ENCODE data around the gene ZFC3H1. TPM values are rescaled to one million over a fixed set of nuclear protein-coding genes. Genes with fewer than 3 reads are reported as not detected.

Gene ZFC3H1
- total and polyA plus RNA-seq, 9 of the 15 experiments (the other 6 are each of a cell fraction or from before 2014, with no cell fraction given), result 14.8 to 80.5 (median 22.1) TPM

GRCh38 chr12:71589478-71589881 is 74.2 kb downstream of the ZFC3H1 start:
- H3K27me3 ChIP-seq (ENCODE audit: control insufficient read depth in 2 of 2, insufficient read depth in 2 of 2, low read length in 2 of 2), result no peaks in the 10 kb centered on the region
- POLR2A ChIA-PET, result no interaction called here
- no peak overlapping the region for H3K9ac ChIP-seq (ENCODE audit: insufficient read depth in 1 of 2, low read depth in 2 of 2, low read length in 2 of 2)
- no peak for FAIRE-seq
- no peaks in the 10 kb centered on the region for H3K36me3 ChIP-seq (ENCODE audit: control insufficient read depth, insufficient read depth, low read length)
- no peaks in the 10 kb centered on the region for H3K79me2 ChIP-seq (ENCODE audit: control insufficient read depth, insufficient read depth, low read length)
- H2AFZ ChIP-seq (ENCODE audit: low read depth, low read length), result peak overlapping the region; percentile 41
- 25% methylated on average over 4 of the region's 4 CpGs for WGBS (ENCODE audit: insufficient coverage, low coverage, missing lambda C conversion rate)
- H3K9me3 ChIP-seq (replicated peaks; ENCODE audit: control insufficient read depth, insufficient read depth, low read depth, low read length), result no peaks in the 10 kb centered on the region
- no TSS peak for BruUV-seq (replicated peaks)
- no peaks in the 10 kb centered on the region for H4K20me1 ChIP-seq (replicated peaks; ENCODE audit: control insufficient read depth, insufficient read depth, low read length)
- H3K4me2 ChIP-seq (ENCODE audit: insufficient read depth, low read length), result no peak overlapping the region
- DNase-seq (ENCODE audit: extremely low read depth in 1 of 4, low spot score in 3 of 4), result no peak
- in situ Hi-C loops (cut with MboI), result no loop called here
- no peak for ATAC-seq
- no peak overlapping the region for H3K4me3 ChIP-seq
- H3K9me1 ChIP-seq (ENCODE audit: control insufficient read depth, insufficient read depth, low read length), result no peaks in the 10 kb centered on the region
- no peak overlapping the region for H3K27ac ChIP-seq (ENCODE audit: extremely low read depth, low read depth, low read length)
- CTCF ChIA-PET (ENCODE audit: low intra/inter-chr PET ratio), result no interaction called here
- H3K4me1 ChIP-seq (replicated peaks in 1 of 2; ENCODE audit: control insufficient read depth in 2 of 2, insufficient read depth in 2 of 2, low read length in 2 of 2), result peaks cover 0 to 10% of the 10 kb centered on the region in 2 experiments; a peak in 2 of 5 replicates
- TF ChIP-seq MYC (IDR thresholded peaks at IDR 0.05; ENCODE audit: low read depth, low read length), result no peak
- TF ChIP-seq MYC (CRISPR knock-in tag; IDR thresholded peaks at IDR 0.05; ENCODE audit: borderline replicate concordance, low read depth), result no peak
- no peak for TF ChIP-seq FOXK2 (conservative IDR thresholded peaks at IDR 0.05 in 1 of 2, IDR thresholded peaks at IDR 0.05 in 1 of 2; ENCODE audit: low read depth in 2 of 2)
- TF ChIP-seq SLC30A9 (CRISPR knock-in tag; IDR thresholded peaks at IDR 0.05), result no peak
- TF ChIP-seq ELF4 (CRISPR knock-in tag; IDR thresholded peaks at IDR 0.05), result no peak
- TF ChIP-seq KLF6 (CRISPR knock-in tag; IDR thresholded peaks at IDR 0.05; ENCODE audit: borderline replicate concordance), result no peak
- no peak for TF ChIP-seq TEAD2 (tag; IDR thresholded peaks at IDR 0.05)
- TF ChIP-seq, protein P1, sequence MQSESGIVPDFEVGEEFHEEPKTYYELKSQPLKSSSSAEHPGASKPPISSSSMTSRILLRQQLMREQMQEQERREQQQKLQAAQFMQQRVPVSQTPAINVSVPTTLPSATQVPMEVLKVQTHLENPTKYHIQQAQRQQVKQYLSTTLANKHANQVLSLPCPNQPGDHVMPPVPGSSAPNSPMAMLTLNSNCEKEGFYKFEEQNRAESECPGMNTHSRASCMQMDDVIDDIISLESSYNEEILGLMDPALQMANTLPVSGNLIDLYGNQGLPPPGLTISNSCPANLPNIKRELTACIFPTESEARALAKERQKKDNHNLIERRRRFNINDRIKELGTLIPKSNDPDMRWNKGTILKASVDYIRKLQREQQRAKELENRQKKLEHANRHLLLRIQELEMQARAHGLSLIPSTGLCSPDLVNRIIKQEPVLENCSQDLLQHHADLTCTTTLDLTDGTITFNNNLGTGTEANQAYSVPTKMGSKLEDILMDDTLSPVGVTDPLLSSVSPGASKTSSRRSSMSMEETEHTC (IDR thresholded peaks at IDR 0.05), result no peak
- TF ChIP-seq ZBTB9 (CRISPR knock-in tag; IDR thresholded peaks at IDR 0.05), result no peak
- TF ChIP-seq NFE2 (IDR thresholded peaks at IDR 0.05; ENCODE audit: low read depth), result no peak
- TF ChIP-seq NR4A1 (CRISPR knock-in tag; IDR thresholded peaks at IDR 0.05), result no peak
- no peak for TF ChIP-seq NR4A1 (tag; IDR thresholded peaks at IDR 0.05)
- intact Hi-C loops (cut with micrococcal nuclease), result no loop called here

Data from K562 (cell line).